HG03175 (cell line): ENCODE measurements around the gene CENATAC.
"Not testable (repeated sequence)": the region's sequence is repeated elsewhere in the genome, so short reads cannot be mapped to it uniquely, and the experiment has no call there.

Experiments used
- ATAC-seq: cut with Tn5 transposase; IDR thresholded peaks from one replicate; pipeline ENCODE4 v1.9.1; 2021; ENCODE audit warnings: mild to moderate bottlenecking, moderate library complexity; ENCODE audit not compliant: unreplicated experiment

The CENATAC gene

GRCh38 chr11:119051440-119052162 lies 53.7 kb downstream of the CENATAC start:
- ATAC-seq: no peak

GRCh38 chr11:119052163-119052814 lies 54.4 kb downstream of the CENATAC start:
- ATAC-seq: no peak

GRCh38 chr11:119054418-119054817 lies 56.5 kb downstream of the CENATAC start:
- ATAC-seq: no peak

- no peak for ATAC-seq
These were observed 58.0 kb downstream of the CENATAC start for GRCh38 chr11:119055901-119056300.

GRCh38 chr11:119056421-119056999 lies 58.6 kb downstream of the CENATAC start:
- peak; percentile 15 for ATAC-seq

GRCh38 chr11:119057000-119057769 lies 59.2 kb downstream of the CENATAC start, which contains the start of gene HYOU1:
TSS of gene HYOU1 (minus strand) at chr11:119057205. CDS start at chr11:119056160, 1,045 bp downstream.
- peak; percentile 89 for ATAC-seq

GRCh38 chr11:119059128-119059527 lies 61.2 kb downstream of the CENATAC start:
- ATAC-seq: not testable (repeated sequence)

- ATAC-seq: no peak
These were observed 63.3 kb downstream of the CENATAC start for GRCh38 chr11:119061256-119061655.

- no peak for ATAC-seq
These were observed 64.8 kb downstream of the CENATAC start for GRCh38 chr11:119062779-119063178.

GRCh38 chr11:119065369-119065768 lies 67.4 kb downstream of the CENATAC start:
- no peak for ATAC-seq
